Left colon (tissue), 2 donors: ENCODE data around the gene CD8B. TPM values are rescaled to one million over a fixed set of nuclear protein-coding genes. Genes with fewer than 3 reads are reported as not detected.
A peak's percentile ranks its signal among the peaks of the same experiment; 100 is the strongest.
"Not testable (repeated sequence)": the region's sequence is repeated elsewhere in the genome, so short reads cannot be mapped to it uniquely, and the experiment has no call there.

ENCODE experiments used
- ATAC-seq: fragments of 200-7000 bp; cut with Tn5 transposase; one replicate; pipeline ENCODE4 v1.9.1; 2020; ENCODE audit warnings: mild to moderate bottlenecking, moderate library complexity
- DNase-seq, 2 donors: peaks; one replicate each; pipeline ENCODE4 v3.0.0-alpha.2; 2020
- intact Hi-C, 2 donors: fragments of 100-400 bp; cut with DNase I in 1 of 2; cut with micrococcal nuclease in 1 of 2; formaldehyde crosslinking; loops; one replicate each; pipeline versions ENCODE4 v1.11.2 to v1.14.0; 2022; cut with DNase I, micrococcal nuclease
- long read RNA-seq: library from polyadenylated mRNA; unstranded; transcript quantifications from one replicate; pipeline ENCODE4 v2.0.0, GENCODE V29; 2021
- total RNA-seq, 2 donors: library from RNA; stranded (reverse); fragmentation: NEBNext Ultra II Directional; extraction: Animal tissue kit (Norgen Biotek cat#: 25700); gene quantifications; one replicate each; pipeline ENCODE4 v1.2.1, GENCODE V29; 2021
- donor health status: DM: no; HTN: no; CAD: no.
- donor health status: DM: yes; HTN: yes; CAD: no.

CD8B gene
- total RNA-seq = 1 to 10 TPM; 1.3 TPM
- long read RNA-seq, partial matches to known transcripts = 0 of 1 reads
- long read RNA-seq, other reads (novel, unspliced or antisense) = 0 of 1 reads

DNA sequence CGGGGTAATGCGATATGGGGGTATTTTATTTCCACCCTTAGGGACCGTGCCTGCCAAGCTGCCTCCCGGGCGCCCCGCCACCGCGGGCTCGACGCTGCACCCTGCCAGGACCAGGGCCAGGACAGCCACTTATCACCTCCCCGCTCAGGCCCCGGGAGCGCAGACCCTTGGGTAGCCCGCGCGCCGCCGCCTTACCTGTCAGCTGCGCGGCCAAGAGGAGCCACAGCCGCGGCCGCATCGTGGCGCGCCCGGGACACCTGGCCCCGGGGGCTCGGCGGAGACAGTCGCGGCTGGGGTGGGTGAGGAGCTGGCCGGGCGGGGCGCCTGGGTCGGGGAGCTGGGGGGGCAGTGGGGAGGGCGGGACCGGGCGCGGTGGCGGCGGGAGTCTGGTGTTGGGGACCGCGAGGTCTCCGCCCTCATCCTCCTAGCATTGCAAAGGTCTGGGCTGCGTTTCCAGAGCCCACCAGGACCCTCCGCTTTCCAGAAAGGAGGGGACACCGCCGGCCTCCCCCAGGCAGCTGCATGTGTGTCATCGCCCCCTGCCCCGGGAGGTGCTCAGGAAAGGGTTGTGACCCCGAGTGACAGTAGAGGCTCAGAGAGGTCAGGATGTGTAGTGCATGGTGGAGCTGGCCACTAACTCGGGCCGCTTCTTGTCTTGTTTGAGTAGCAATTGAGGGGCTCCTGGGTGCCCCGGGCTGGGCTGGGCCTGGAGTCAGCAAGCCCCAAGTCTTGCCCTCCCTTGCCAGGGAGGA, at the start of gene CD8B:
Gene CD8B (minus strand): TSS at position 259 of the 752 bp plus-strand sequence. CDS start 21 bp downstream, at position 238.
- intact Hi-C loops, DNase-seq: not testable (repeated sequence)
- peak; percentile 53 for ATAC-seq

DNA sequence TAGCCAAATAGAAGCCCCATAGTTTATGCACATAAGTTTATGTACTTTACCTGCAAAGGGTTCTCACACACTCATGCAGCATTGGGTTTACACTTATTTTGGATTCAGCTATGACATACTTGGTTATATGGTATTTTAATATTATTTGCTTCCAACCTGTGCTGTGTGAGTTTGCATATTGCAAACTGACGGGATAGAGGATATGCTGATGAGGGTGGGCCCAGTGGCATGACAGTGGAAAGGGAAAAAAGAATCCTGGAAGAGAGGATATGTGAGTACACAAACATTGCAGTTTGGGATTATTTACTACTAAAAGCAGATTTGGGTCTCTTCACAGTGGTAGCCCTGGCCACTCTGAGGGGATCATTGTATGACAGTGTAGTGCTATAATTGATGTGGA, 44.2 kb upstream of the CD8B start:
- intact Hi-C loops, ATAC-seq, DNase-seq: not testable (repeated sequence)

DNA sequence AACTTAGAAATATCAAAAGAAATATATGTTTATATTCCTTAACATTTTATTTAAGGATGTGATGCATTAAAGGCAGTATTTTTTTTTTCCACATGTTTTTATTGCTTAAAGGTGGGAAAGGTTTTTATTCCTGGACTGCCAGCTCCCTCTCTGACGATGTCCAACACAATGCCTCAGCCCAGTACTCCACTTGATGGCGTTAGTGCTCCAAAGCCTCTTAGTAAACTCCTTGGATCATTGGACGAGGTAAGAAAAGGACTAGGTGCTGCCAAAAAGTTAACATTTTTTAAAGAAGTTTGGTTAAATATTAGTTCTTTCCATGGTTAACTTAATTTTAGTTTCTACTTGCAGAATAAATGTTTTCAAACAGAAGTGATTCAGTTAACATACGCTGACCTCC, 39.0 kb upstream of the CD8B start:
- intact Hi-C loops, DNase-seq, ATAC-seq: not testable (repeated sequence)

DNA sequence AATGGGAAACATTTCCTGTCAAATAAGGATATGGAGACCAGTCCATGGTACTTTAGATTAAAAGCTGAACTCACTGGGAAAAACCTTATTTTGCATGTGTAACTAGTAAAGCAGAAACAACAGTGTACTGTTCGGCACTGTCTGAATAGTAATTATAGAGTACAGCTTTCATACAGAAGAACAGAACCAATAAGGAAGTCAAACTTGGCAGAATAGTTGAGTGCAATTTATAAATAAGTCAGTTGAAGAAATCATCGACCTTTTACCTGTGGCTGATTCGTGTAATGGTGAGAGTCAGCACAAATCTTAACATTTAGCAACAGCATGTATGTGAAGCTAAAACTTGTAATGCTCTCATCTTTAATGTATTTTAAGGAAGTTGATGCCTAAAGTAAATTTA, 24.3 kb upstream of the CD8B start:
- intact Hi-C loops, DNase-seq: not testable (repeated sequence)
- peak; percentile 86 for ATAC-seq

DNA sequence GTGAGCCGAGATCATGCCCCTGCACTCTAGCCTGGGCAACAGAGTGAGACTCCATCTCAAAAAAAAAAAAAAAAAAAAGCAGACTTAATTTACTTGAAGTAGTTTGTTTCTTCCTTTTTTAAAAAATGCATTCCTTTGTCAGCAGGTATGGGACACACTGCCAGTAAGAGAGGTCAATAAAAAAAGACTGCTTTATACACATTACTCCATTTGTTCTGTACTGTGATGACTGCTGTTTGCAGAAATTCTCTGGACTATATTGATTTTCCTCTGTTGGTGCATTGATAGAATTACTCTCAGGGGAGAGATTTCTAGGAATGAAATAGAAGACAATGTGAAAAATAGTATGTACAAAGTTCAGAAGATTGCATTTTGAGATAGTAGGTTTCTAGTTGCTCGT, 21.2 kb upstream of the CD8B start:
- intact Hi-C loops, DNase-seq, ATAC-seq: not testable (repeated sequence)

DNA sequence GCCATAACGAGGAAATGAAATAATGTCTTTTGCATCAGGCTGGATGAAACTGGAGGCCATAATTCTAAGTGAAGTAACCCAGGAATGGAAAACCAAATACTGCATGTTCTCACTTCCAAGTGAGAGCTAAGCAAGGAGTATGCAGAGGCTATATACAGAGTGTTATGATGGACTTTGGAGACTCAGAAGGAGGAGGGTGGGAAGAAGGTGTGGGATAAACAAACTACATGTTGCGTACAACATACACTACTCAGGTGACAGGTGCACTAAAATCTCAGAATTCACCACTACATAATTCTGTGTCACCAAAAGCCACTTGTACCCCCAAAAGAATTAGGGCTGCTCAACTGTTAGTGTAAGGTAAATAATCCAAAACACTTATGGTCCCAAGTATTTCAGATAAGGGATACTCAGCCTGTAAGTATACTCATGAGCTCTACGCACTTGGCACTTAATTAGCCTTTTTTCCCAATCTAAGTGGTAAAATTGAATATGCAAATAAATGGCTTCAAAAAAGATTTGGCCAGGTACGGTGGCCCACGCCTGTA, 20.5 kb upstream of the CD8B start:
- ATAC-seq, intact Hi-C loops, DNase-seq: not testable (repeated sequence)

DNA sequence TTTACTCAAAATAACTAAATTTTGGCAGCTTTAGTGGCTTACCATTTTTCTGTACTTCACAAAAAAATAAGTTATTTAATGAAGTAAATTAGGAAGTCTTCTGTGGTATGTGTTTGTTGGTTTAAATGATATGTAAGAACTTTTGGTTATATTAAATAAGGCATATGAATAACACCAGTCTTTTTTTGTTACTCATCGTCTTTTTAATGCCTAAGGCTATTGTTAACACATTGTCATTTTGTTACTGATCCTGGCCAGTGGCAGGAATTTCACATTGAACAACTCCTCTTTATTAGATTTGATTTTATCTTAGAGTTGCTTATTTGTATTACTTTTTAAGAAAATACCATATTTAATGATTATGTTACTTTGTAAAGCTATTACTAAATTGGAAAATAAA, 17.3 kb upstream of the CD8B start:
- intact Hi-C loops, DNase-seq, ATAC-seq: not testable (repeated sequence)

DNA sequence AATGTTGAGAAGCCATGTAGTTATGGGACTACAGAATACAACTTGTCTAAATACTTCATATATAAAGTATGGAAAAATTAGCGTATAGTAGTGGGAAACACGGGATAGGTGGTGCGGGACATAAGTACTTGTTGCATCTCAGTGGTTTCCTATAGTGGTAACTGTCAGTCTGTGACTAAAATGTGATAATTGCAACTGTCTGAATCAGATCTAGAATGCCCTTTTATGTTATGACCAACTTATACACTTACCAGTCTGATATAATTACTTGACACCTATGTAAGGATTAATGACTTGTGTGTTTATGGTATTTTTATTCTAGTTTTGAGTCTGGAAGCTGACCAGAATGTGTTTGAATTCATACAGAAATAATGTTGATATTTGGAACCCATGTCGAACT, 9.3 kb upstream of the CD8B start:
- intact Hi-C loops, ATAC-seq, DNase-seq: not testable (repeated sequence)

DNA sequence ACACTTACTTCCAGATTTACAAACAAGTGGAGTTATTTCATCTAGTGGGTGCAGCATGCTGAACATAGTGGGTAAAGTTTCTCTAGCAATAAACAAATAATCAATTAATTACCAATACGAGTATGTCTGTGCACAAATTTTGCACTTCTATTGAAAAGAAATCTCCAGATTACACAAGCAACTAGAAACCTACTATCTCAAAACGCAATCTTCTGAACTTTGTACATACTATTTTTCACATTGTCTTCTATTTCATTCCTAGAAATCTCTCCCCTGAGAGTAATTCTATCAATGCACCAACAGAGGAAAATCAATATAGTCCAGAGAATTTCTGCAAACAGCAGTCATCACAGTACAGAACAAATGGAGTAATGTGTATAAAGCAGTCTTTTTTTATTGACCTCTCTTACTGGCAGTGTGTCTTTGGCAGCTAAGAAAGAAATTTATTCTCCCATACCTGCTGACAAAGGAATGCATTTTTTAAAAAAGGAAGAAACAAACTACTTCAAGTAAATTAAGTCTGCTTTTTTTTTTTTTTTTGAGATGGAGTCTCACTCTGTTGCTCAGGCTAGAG, 7.3 kb upstream of the CD8B start:
- DNase-seq, intact Hi-C loops, ATAC-seq: not testable (repeated sequence)

DNA sequence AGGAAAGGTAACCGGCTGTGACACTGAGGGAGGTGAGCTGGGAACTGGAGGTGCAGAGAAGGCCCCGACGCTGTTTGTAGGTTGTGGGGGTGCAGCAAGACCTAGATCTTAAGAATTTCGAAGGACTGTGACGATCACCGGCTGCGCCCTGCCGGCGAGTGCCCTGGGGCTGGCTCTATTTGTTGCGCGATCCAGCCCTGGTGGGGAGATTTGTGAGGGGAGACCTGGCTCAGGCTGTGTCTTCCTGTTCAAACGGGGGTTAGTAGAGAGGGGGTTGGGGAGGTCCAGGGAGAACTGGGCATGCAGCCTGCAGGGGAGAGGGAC, 656 bp upstream of the CD8B start:
- DNase-seq, ATAC-seq, intact Hi-C loops: not testable (repeated sequence)

DNA sequence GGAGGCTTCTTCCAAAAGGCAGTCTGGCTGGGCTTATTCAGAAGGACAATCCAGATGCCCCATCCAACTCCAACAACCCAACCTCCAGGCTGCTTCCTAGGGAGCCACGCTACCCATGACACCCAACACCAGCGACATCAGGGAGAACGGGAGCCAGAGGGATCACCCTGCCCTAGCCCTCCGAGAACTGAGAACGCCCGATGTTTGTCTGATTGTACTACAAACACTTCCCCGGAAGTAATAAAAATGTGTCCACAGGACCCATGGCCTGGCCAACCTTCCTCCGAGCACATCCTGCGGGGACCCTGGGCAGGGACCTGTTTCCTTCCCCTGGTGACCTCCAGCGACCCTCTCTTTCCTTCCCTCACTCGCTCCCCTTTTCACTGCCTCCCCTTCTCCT, 511 bp downstream of the CD8B start:
- intact Hi-C loops, DNase-seq: not testable (repeated sequence)
- peak; percentile 74 for ATAC-seq

DNA sequence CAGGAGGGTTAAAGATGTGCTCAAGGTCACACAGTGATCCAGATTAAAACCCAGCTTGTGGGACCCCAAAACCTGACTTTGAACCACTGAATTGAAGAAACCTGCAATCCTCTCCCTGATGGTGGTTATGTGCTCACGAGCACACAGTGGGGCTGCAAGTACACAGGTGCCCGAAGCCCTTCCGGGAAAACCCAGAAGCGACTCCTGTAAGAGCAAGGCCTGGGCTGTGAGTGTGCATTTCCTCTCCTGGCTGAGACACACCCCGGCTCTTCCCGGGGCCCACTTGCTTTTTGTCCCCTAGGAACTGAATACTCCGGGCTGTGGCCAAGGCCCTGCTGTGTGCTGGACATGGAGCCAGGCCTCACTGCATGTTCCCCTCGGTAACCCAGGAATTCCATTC, 1.1 kb downstream of the CD8B start:
- ATAC-seq, intact Hi-C loops, DNase-seq: not testable (repeated sequence)

DNA sequence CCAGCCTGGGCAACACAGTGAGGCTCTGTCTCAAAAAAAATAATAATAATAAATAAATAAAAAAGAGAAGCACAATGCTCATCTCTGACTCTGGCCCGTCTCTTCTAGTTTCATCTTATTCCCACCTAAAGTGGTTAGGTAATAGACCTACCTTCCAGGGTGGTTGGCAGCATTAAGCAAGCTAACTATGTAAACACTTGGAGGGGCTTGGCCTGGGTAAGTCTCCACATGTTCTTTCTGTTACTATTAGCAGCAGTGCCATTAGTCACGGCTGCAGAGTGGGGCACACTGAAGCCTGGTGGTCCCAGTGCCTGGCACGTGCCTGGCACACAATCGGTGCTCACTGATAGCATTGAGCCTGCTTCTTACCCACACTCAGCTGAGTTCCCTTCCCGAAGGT, 4.0 kb downstream of the CD8B start:
- intact Hi-C loops, ATAC-seq, DNase-seq: not testable (repeated sequence)

DNA sequence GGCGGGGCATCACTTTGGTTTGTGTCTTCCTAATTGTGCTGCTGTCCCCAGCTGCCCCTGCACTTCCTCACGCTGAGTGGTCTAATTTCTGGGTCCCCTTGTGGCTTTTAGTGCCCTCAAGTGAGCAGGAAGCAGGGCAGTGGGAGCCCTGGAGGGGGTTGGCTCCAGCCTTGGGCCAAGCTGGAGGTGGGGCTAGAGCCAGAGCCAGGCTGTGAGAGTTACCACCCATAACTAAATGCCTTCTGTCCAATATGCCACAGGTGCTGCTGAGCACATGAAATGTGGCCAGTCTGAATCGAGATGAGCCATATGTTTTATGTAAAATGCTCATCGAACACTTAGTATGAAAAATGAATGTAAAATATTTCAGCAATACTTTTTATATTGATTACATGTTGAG, 5.2 kb downstream of the CD8B start:
- DNase-seq, intact Hi-C loops, ATAC-seq: not testable (repeated sequence)

DNA sequence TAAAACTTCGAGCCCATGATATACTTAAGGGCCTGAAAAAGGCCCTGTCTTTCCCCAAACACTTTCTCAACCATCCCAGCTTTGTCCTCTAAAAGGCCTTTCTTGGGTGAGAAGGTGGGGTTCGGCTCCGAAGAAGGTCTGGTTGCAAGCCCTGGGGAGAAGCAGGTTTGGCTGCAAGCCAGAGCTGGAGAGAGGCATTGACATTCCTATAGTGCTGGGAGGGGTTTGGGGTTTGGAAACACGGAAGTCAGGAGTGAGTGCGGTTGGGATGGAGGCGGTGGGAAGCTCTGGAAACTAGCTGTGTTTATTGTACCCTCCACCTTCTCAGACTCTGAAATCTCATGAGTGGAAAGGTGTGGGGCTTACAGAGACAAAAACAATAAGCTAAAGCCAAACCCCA, 5.7 kb downstream of the CD8B start:
- ATAC-seq, DNase-seq, intact Hi-C loops: not testable (repeated sequence)

DNA sequence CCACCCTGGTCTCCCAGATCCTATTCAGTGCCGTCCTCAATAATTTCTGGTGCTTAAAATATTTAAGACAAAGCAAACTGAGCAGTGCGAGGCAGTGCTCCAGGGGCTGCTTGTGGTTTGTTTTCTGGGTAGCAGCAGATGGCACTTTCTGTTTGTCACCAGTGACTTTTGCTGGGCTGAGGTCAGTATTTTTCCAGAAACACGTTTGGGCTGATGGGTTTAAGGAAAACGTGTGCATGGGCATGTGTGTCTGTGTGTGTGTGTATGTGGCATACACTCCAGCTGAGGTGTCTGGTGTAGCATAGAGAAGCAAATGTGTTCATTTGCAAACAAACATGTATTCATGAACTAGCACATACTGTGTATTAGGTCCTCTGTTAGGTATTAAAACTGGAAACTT, 10.1 kb downstream of the CD8B start:
- DNase-seq, intact Hi-C loops, ATAC-seq: not testable (repeated sequence)

DNA sequence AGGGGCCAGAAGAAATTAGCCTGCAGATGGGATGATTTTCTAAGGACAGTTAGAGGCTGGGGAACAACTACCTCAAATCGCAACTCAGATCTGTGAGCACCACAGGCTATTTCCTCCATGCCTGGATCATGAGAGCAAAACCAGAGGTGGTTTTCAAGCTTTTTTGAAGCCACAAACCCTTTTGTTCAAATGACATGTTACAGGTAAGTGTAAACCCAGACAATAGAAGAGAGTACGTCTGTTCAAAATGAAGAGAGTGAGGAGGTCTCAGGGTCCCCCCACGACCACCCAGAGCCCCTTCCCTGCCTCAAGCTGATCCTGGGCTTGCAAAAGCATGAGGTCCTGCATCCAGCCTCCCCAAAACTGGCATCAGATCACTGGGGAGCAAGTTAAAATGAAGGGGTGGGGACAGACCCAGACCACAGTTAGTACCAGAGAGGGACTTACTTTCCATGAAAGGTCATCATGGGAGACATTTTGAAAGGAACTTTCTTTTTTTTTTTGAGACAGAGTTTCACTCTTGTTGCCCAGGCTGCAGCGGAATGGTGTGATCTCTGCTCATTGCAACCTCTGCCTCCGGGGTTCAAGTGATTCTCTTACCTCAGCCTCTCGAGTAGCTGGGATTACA, 19.0 kb downstream of the CD8B start:
- intact Hi-C loops, ATAC-seq, DNase-seq: not testable (repeated sequence)

DNA sequence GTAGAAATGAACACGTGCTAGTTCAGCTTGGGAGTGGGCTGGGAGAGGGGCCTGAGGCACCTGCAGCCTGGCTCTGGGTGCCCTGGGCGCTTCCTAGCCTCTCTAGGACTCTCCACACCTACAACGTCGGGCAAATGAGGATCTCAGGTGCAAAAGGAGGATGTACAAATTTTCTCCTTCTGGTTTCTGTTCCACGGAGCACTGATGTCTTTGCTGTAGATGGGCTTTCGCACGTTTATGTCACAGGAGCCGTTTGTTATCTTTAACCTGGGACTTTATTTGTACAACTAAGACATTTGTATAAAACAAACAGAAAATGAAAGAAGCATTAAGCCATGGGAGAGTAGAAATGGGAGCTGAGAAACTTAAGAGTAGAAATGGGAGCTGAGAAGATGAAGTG, 20.4 kb downstream of the CD8B start:
- DNase-seq, intact Hi-C loops, ATAC-seq: not testable (repeated sequence)

DNA sequence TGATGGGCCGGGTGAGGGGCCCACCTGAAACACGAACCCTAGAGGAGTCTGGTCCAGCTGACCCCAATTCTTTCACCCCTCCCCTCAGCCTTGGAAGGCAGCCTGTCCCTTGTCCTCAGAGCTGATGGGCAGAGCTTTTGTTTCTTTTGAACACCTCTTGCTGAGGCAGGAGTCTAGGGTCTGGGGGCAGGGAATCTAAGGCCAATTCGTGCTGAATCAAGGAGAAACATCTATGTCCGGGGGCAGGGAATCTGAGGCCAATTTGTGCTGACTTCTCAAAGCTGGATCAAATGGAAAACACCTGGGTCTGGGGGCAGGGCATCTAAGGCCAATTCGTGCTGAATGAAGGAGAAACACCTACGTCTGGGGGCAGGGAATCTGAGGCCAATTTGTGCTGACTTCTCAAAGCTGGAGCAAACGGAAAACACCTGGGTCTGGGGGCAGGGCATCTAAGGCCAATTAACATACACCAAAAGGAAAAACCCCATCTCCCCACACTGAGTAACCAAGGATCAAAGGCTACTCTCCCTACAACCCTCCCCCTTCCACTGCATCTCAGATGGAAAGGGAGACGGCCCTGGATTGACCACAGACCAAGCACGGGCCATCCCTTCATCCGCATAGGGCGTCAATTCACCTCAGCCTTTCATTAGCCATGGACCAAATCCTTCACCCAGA, 21.7 kb downstream of the CD8B start:
- ATAC-seq, DNase-seq, intact Hi-C loops: not testable (repeated sequence)
